Endothelial cell of umbilical vein (primary cell): Measurements from ENCODE around the gene KPNA1. TPM values are rescaled to one million over a fixed set of nuclear protein-coding genes. Genes with fewer than 3 reads are reported as not detected.
"Not testable (repeated sequence)": the region's sequence is repeated elsewhere in the genome, so short reads cannot be mapped to it uniquely, and the experiment has no call there.

Experiments
- BruUV-seq: library from RNA; stranded (reverse); fragments of 400-500 nt; replicated peaks from 2 replicates; lab custom pipeline; 2021; lab: Mats Ljungman, UMichigan
- CTCF ChIA-PET: fragments of 300-600, 350-600 bp; sonication (Branson Sonifier 250); formaldehyde crosslinking; loops from one replicate; lab custom pipeline; 2021; ENCODE audit warnings: antibody characterized with exemption, inconsistent platforms; lab: Charles Lee
- POLR2A ChIA-PET: fragments of 300-600, 350-600 bp; sonication (Branson Sonifier 250); formaldehyde crosslinking; loops from one replicate; lab custom pipeline; 2021; ENCODE audit warnings: antibody characterized with exemption, inconsistent platforms; lab: Charles Lee
- DNase-seq: peaks from one replicate; pipeline ENCODE4 v3.0.0-alpha.2; 2011; ENCODE audit warnings: low read depth, low spot score
- FAIRE-seq: peaks from 2 replicates; lab custom pipeline; 2011; peaks lifted over from hg19 to GRCh38; lab: Jason Lieb, UNC
- H2AFZ ChIP-seq: 2 replicates; pipeline ENCODE4 v1.6.0; 2012; ENCODE audit warnings: low read depth, low read length, control low read depth, inconsistent platforms
- H3K27ac ChIP-seq: 2 replicates; pipeline ENCODE4 v1.5.1; 2011; ENCODE audit warnings: low read depth, mild to moderate bottlenecking, control low read depth, low read length, moderate library complexity; ENCODE audit not compliant: insufficient read depth
- H3K27me3 ChIP-seq, 2 experiments: 2 replicates each; pipeline versions ENCODE4 v1.6.0 to v1.6.1; 2011; ENCODE audit warnings: low read length in 2 of 2, mixed read lengths in 1 of 2; ENCODE audit not compliant: control insufficient read depth in 2 of 2, insufficient read depth in 2 of 2
- H3K36me3 ChIP-seq, 2 experiments: 2 replicates in 1 of 2; 3 replicates in 1 of 2; pipeline ENCODE4 v1.5.1; 2011; ENCODE audit warnings: low read length in 2 of 2, mild to moderate bottlenecking in 1 of 2, moderate library complexity in 1 of 2; ENCODE audit not compliant: control insufficient read depth in 2 of 2, insufficient read depth in 2 of 2; ENCODE audit errors: extremely low read depth in 1 of 2
- H3K4me1 ChIP-seq: 3 replicates; pipeline ENCODE4 v1.5.1; 2011; ENCODE audit warnings: mild to moderate bottlenecking, low read length; ENCODE audit not compliant: control insufficient read depth, insufficient read depth; ENCODE audit errors: extremely low read depth
- H3K4me2 ChIP-seq: 2 replicates; pipeline ENCODE4 v1.6.1; 2011; ENCODE audit warnings: low read length, control low read depth, mixed read lengths; ENCODE audit not compliant: insufficient read depth
- H3K4me3 ChIP-seq, 3 experiments: fragments of 200-600 bp in 1 of 3; sonication (generic), shearing (Covaris generic) in 1 of 3; replicated peaks in 1 of 3; 2 replicates each; pipeline ENCODE4 v1.5.1; 2011 to 2016; ENCODE audit warnings: control low read depth in 3 of 3, low read length in 3 of 3, mild to moderate bottlenecking in 2 of 3, inconsistent platforms in 1 of 3, low read depth in 1 of 3, moderate library complexity in 1 of 3; ENCODE audit not compliant: insufficient read depth in 1 of 3
- H3K79me2 ChIP-seq: 2 replicates; pipeline ENCODE4 v1.6.0; 2012; ENCODE audit warnings: low read length, inconsistent platforms; ENCODE audit not compliant: control insufficient read depth, insufficient read depth
- H3K9ac ChIP-seq: replicated peaks from 2 replicates; pipeline ENCODE3; 2011; ENCODE audit warnings: low read length, control low read depth; ENCODE audit not compliant: insufficient read depth; ENCODE audit errors: extremely low read depth
- H3K9me1 ChIP-seq: replicated peaks from 3 replicates; pipeline ENCODE4 v1.6.0; 2011; ENCODE audit warnings: mild to moderate bottlenecking, low read length; ENCODE audit not compliant: control insufficient read depth, insufficient read depth; ENCODE audit errors: extremely low read depth
- H3K9me3 ChIP-seq: replicated peaks from 2 replicates; pipeline ENCODE4 v1.5.1; 2012; ENCODE audit warnings: low read length, inconsistent platforms; ENCODE audit not compliant: control insufficient read depth, insufficient read depth
- H4K20me1 ChIP-seq: replicated peaks from 2 replicates; pipeline ENCODE3; 2011; ENCODE audit warnings: mild to moderate bottlenecking, low read length; ENCODE audit not compliant: control insufficient read depth, insufficient read depth; ENCODE audit errors: extremely low read depth
- EZH2 ChIP-seq: IDR thresholded peaks from 2 replicates; pipeline ENCODE4 v1.6.1; 2012; ENCODE audit warnings: borderline replicate concordance, low read depth, mild to moderate bottlenecking, moderate library complexity, low read length, inconsistent platforms; ENCODE audit not compliant: severe bottlenecking
- FOS ChIP-seq: IDR thresholded peaks from 2 replicates; pipeline ENCODE4 v1.6.1; 2011; ENCODE audit warnings: mild to moderate bottlenecking, low read length, moderate library complexity, borderline replicate concordance; ENCODE audit not compliant: insufficient read depth
- GATA2 ChIP-seq: IDR thresholded peaks from 2 replicates; pipeline ENCODE4 v1.7.0; 2011; ENCODE audit warnings: low read depth, mild to moderate bottlenecking, moderate library complexity, mixed read lengths, low read length; ENCODE audit not compliant: insufficient read length, insufficient read depth
- JUN ChIP-seq: IDR thresholded peaks from 2 replicates; pipeline ENCODE4 v1.6.1; 2011; ENCODE audit warnings: borderline replicate concordance, low read depth; ENCODE audit not compliant: insufficient read length, insufficient read depth
- MAX ChIP-seq: IDR thresholded peaks from 2 replicates; pipeline ENCODE4 v1.6.1; 2011; ENCODE audit not compliant: insufficient read depth, insufficient read length
- MYC ChIP-seq: IDR thresholded peaks from one replicate; pipeline ENCODE4 v1.6.1; 2011; ENCODE audit warnings: mild to moderate bottlenecking, low read depth, low read length
- POLR2A ChIP-seq: IDR thresholded peaks from 2 replicates; pipeline ENCODE4 v1.6.1; 2012; ENCODE audit warnings: low read depth, mild to moderate bottlenecking, control low read depth, low read length
- POLR2AphosphoS5 ChIP-seq: IDR thresholded peaks from 2 replicates; pipeline ENCODE4 v1.6.1; 2012; ENCODE audit warnings: low read depth, mild to moderate bottlenecking, control low read depth, low read length, moderate library complexity; ENCODE audit not compliant: insufficient read depth
- dilution Hi-C: fragments of 300-500 bp; cut with MboI; formaldehyde crosslinking; loops from one replicate; pipeline ENCODE4 v1.15.0; 2019; ENCODE audit warnings: low sequenced_read_pairs; ENCODE audit not compliant: extremely low pct_ligation_motif_present
- intact Hi-C: fragments of 100-400 bp; cut with micrococcal nuclease; formaldehyde crosslinking; loops from one replicate; pipeline ENCODE4 v1.10.0; 2022
- polyA plus RNA-seq, 4 experiments: library from polyadenylated mRNA; depleted of rRNA in 3 of 4; stranded (reverse) in 3 of 4; unstranded in 1 of 4; fragments of >200 nt; gene quantifications; 2 replicates each; pipeline versions ENCODE4 v1.2.1 to v1.2.3, GENCODE V29; 2011 to 2012; ENCODE audit warnings: missing spikeins in 1 of 4
- total RNA-seq: library from RNA; stranded (reverse); gene quantifications from 2 replicates; pipeline ENCODE4 v1.2.3, GENCODE V29; 2021
- TF ChIP-seq, protein P1 (sequence below), 2 donors: IDR thresholded peaks; 1 replicate in 1 of 2; 2 replicates in 1 of 2; pipeline ENCODE4 v1.5.1; 2011; ENCODE audit warnings: low read length in 2 of 2, mild to moderate bottlenecking in 2 of 2, moderate library complexity in 2 of 2, control low read depth in 1 of 2, inconsistent platforms in 1 of 2, low read depth in 1 of 2; ENCODE audit not compliant: insufficient read depth in 1 of 2; ENCODE audit errors: extremely low read depth in 1 of 2

The KPNA1 gene
- total and polyA plus RNA-seq, 2 donors (not counting 3 experiments of a cell fraction or from before 2014, with no cell fraction given) = 24.4 to 110 TPM

- Histone ChIP-seq H3K9me1 (no peaks in the 10 kb centered on the region), H3K36me3 (no peaks in the 10 kb centered on the region), H3K27ac (no peak overlapping the region), H3K9ac (no peak overlapping the region), H3K79me2 (peaks cover 81% of the 10 kb centered on the region), H3K4me2 (no peak overlapping the region), H3K4me3 (no peak overlapping the region), H3K4me1 (peaks cover 14% of the 10 kb centered on the region), H3K9me3 (no peaks in the 10 kb centered on the region), H3K27me3 (no peaks in the 10 kb centered on the region), H4K20me1 (peaks cover 30% of the 10 kb centered on the region), H2AFZ (no peak overlapping the region)
- CTCF ChIA-PET = no interaction called here
- FAIRE-seq (no peak), DNase-seq (no peak)
- TF ChIP-seq POLR2A (no peak), GATA2 (no peak), MYC (no peak), MAX (no peak), POLR2AphosphoS5 (no peak), EZH2 (no peak), JUN (no peak), FOS (no peak)
- TF ChIP-seq, protein P1, sequence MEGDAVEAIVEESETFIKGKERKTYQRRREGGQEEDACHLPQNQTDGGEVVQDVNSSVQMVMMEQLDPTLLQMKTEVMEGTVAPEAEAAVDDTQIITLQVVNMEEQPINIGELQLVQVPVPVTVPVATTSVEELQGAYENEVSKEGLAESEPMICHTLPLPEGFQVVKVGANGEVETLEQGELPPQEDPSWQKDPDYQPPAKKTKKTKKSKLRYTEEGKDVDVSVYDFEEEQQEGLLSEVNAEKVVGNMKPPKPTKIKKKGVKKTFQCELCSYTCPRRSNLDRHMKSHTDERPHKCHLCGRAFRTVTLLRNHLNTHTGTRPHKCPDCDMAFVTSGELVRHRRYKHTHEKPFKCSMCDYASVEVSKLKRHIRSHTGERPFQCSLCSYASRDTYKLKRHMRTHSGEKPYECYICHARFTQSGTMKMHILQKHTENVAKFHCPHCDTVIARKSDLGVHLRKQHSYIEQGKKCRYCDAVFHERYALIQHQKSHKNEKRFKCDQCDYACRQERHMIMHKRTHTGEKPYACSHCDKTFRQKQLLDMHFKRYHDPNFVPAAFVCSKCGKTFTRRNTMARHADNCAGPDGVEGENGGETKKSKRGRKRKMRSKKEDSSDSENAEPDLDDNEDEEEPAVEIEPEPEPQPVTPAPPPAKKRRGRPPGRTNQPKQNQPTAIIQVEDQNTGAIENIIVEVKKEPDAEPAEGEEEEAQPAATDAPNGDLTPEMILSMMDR (IDR thresholded peaks at IDR 0.05; ENCODE audit: extremely low read depth in 1 of 2, insufficient read depth in 1 of 2, low read depth in 1 of 2, low read length in 2 of 2) = no peak
- dilution Hi-C loops = no loop called here
- POLR2A ChIA-PET = no interaction called here
- BruUV-seq = no TSS peak
- intact Hi-C loops = loop anchor here (5.0 kb wide), 1 partner anchor 94 kb away; the partner anchor contains the start of gene WDR5B
These were observed 3.7 kb downstream of the KPNA1 start for GRCh38 chr3:122510878-122511535.

DNA sequence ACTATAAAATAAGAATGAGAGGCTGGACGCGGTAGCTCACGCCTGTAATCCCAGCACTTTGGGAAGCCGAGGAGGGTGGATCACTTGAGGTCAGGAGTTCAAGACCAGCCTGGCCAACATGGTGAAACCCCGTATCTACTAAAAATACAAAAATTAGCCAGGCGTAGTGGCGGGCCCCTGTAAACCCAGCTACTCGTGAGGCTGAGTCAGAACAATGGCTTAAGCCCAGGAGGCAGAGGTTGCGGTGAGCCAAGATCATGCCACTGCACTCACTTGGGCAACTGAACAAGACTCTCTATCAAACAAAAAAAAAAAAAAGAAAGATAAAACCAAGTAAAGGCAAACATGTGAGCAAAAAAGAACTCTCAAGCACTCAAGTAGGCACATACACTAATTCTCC, 5.8 kb downstream of the KPNA1 start:
- H3K9ac ChIP-seq, POLR2A ChIA-PET, H3K9me3 ChIP-seq, H3K9me1 ChIP-seq, dilution Hi-C loops, H3K27ac ChIP-seq, H3K36me3 ChIP-seq, H3K27me3 ChIP-seq, intact Hi-C loops, DNase-seq, H3K4me2 ChIP-seq, FAIRE-seq, H3K4me3 ChIP-seq, BruUV-seq, H2AFZ ChIP-seq: not testable (repeated sequence)
- H4K20me1 ChIP-seq = peaks cover 30% of the 10 kb centered on the region
- CTCF ChIA-PET = interaction anchor here (1.0 to 1.1 kb wide), 2 partner anchors 12 to 70 kb away, joined by 3 read pairs; no protein-coding TSS in a partner anchor
- peaks cover 100% of the 10 kb centered on the region for H3K79me2 ChIP-seq
- peaks cover 11% of the 10 kb centered on the region for H3K4me1 ChIP-seq
